C4-2B (cell line): ENCODE data around the gene TBC1D20.
A peak's percentile ranks its signal among the peaks of the same experiment; 100 is the strongest.

Experiments
- ZFX ChIP-seq: fragments of 450-650 bp; IDR thresholded peaks from 2 replicates; pipeline ENCODE4 v1.6.1; 2017
- TF ChIP-seq, protein P1 (sequence below): fragments of 450-650 bp; conservative IDR thresholded peaks from 2 replicates; pipeline ENCODE4 v1.5.1; 2017; ENCODE audit warnings: mild to moderate bottlenecking

DNA sequence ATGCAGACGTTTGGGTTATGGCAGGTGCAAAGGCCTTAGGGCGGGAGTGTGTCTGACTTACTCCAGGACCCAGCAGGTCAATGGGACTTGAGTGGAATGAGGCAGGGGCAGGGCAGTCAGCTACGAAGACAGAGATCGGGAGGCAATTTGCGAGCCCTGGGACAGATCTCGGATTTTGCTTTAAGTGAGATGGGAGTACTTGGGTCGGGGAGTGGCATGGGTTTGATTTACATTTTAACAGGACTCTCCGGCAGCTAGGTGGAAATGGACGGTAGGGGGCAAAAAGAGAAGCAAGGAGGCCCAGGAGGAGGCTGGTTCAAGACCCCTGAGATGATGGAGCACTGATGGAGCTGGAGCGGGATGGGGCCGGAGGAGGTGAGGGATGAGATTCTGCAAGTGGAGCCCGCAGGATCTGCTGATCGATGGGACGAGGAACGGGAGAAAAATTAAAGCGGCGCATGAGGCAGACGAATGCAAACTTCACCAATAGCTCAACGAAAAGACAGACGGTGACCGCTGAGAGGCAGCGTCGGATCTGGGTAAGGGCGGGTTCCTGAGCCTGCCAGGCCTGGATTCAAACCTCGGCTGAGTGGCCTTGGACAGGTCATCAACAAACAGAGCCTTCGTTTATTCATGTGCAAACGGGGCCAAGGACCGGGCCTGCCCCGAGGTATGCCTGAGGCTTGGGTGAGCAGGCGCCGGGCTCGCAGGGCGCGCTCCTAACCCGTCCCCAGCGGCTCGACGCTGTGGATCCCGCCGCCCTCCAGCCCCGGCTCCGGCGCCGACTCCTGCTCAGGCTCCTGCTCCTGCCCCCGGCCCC lies 55.0 kb downstream of the TBC1D20 start:
- TF ChIP-seq, protein P1, sequence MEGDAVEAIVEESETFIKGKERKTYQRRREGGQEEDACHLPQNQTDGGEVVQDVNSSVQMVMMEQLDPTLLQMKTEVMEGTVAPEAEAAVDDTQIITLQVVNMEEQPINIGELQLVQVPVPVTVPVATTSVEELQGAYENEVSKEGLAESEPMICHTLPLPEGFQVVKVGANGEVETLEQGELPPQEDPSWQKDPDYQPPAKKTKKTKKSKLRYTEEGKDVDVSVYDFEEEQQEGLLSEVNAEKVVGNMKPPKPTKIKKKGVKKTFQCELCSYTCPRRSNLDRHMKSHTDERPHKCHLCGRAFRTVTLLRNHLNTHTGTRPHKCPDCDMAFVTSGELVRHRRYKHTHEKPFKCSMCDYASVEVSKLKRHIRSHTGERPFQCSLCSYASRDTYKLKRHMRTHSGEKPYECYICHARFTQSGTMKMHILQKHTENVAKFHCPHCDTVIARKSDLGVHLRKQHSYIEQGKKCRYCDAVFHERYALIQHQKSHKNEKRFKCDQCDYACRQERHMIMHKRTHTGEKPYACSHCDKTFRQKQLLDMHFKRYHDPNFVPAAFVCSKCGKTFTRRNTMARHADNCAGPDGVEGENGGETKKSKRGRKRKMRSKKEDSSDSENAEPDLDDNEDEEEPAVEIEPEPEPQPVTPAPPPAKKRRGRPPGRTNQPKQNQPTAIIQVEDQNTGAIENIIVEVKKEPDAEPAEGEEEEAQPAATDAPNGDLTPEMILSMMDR: peak; percentile 50
- TF ChIP-seq ZFX: no peak
